GM23338 (cell line): ENCODE measurements around the gene BCR. TPM values are rescaled to one million over a fixed set of nuclear protein-coding genes. Genes with fewer than 3 reads are reported as not detected.

ENCODE experiments used
- ATAC-seq: fragments of 200-7000 bp; cut with Tn5 transposase; 3 replicates; pipeline ENCODE4 v1.9.1; 2020
- DNase-seq: peaks from one replicate; pipeline ENCODE4 v3.0.0-alpha.2; 2015; ENCODE audit warnings: low spot score
- H2AFZ ChIP-seq: fragments of 200-600 bp; sonication (generic); 2 replicates; pipeline ENCODE4 v1.8.0; 2016; ENCODE audit warnings: antibody characterized with exemption, mild to moderate bottlenecking, moderate library complexity
- H3F3A ChIP-seq: fragments of 200-600 bp; sonication (generic); replicated peaks from 2 replicates; pipeline ENCODE4 v1.8.0; 2017; ENCODE audit warnings: antibody characterized with exemption, mixed run types, low read depth
- H3K27ac ChIP-seq: fragments of 200-600 bp; sonication (generic); 2 replicates; pipeline ENCODE4 v1.6.1; 2016; ENCODE audit warnings: low read depth
- H3K27me3 ChIP-seq: fragments of 200-600 bp; sonication (generic); 2 replicates; pipeline ENCODE4 v1.8.0; 2016; ENCODE audit warnings: mild to moderate bottlenecking, mixed run types, moderate library complexity; ENCODE audit not compliant: insufficient read depth
- H3K36me3 ChIP-seq: fragments of 200-600 bp; sonication (generic); 2 replicates; pipeline ENCODE4 v1.8.0; 2016; ENCODE audit warnings: mild to moderate bottlenecking; ENCODE audit not compliant: insufficient read depth
- H3K4me1 ChIP-seq: fragments of 200-600 bp; sonication (generic); 2 replicates; pipeline ENCODE4 v1.8.0; 2016; ENCODE audit warnings: mild to moderate bottlenecking, moderate library complexity; ENCODE audit not compliant: insufficient read depth
- H3K4me2 ChIP-seq: fragments of 200-600 bp; sonication (generic); 2 replicates; pipeline ENCODE4 v1.7.1; 2017; ENCODE audit warnings: mixed run types
- H3K4me3 ChIP-seq: fragments of 200-600 bp; sonication (generic); 2 replicates; pipeline ENCODE4 v1.6.1; 2016; ENCODE audit warnings: mixed run types
- H3K79me2 ChIP-seq: fragments of 200-600 bp; sonication (generic); replicated peaks from 2 replicates; pipeline ENCODE4 v1.8.0; 2017; ENCODE audit warnings: mild to moderate bottlenecking; ENCODE audit not compliant: insufficient read depth
- H3K9me2 ChIP-seq: fragments of 200-600 bp; sonication (generic); 2 replicates; pipeline ENCODE4 v1.8.0; 2017; ENCODE audit not compliant: insufficient read depth
- H4K20me1 ChIP-seq: fragments of 200-600 bp; sonication (generic); replicated peaks from 2 replicates; pipeline ENCODE4 v1.8.0; 2017; ENCODE audit warnings: mild to moderate bottlenecking; ENCODE audit not compliant: insufficient read depth
- H3K27ac Mint-ChIP-seq: 2 replicates; pipeline ENCODE4 v1.8.0; 2020; ENCODE audit warnings: inconsistent platforms, mild to moderate bottlenecking, moderate library complexity, mixed read lengths
- H3K27me3 Mint-ChIP-seq: 3 replicates; pipeline ENCODE4 v1.8.0; 2022; ENCODE audit warnings: low read depth, mild to moderate bottlenecking, moderate library complexity, mixed read lengths, inconsistent platforms; ENCODE audit not compliant: insufficient read depth, poor library complexity
- H3K36me3 Mint-ChIP-seq: 3 replicates; pipeline ENCODE4 v1.8.0; 2021; ENCODE audit warnings: low read depth, mild to moderate bottlenecking, inconsistent platforms, moderate library complexity, mixed read lengths
- H3K4me1 Mint-ChIP-seq: 3 replicates; pipeline ENCODE4 v1.8.0; 2020; ENCODE audit warnings: mild to moderate bottlenecking, inconsistent platforms, mixed read lengths
- H3K4me3 Mint-ChIP-seq: 3 replicates; pipeline ENCODE4 v1.8.0; 2021; ENCODE audit warnings: moderate library complexity, mild to moderate bottlenecking, inconsistent platforms, mixed read lengths
- H3K9me3 Mint-ChIP-seq: 3 replicates; pipeline ENCODE4 v1.8.0; 2020; ENCODE audit warnings: moderate library complexity, mild to moderate bottlenecking, inconsistent platforms, mixed read lengths
- CREB1 ChIP-seq: fragments of 250-450 bp; sonication (Bioruptor Pico); IDR thresholded peaks from 2 replicates; pipeline ENCODE4 v1.5.0; 2020; ENCODE audit warnings: low read depth, mild to moderate bottlenecking, moderate library complexity
- EZH2phosphoT487 ChIP-seq: fragments of 200-600 bp; sonication (generic); IDR thresholded peaks from one replicate; pipeline ENCODE4 v1.8.1; 2018; ENCODE audit warnings: antibody characterized with exemption; ENCODE audit not compliant: unreplicated experiment
- JUNB ChIP-seq: IDR thresholded peaks from one replicate; pipeline ENCODE4 v1.6.1; 2016; ENCODE audit warnings: antibody characterized with exemption; ENCODE audit not compliant: unreplicated experiment
- NANOG ChIP-seq: IDR thresholded peaks from 2 replicates; pipeline ENCODE4 v1.6.1; 2016; ENCODE audit warnings: antibody characterized with exemption, borderline replicate concordance
- STAT1 ChIP-seq: IDR thresholded peaks from one replicate; pipeline ENCODE4 v1.6.1; 2016; ENCODE audit warnings: antibody characterized with exemption; ENCODE audit not compliant: unreplicated experiment
- ZNF114 ChIP-seq: fragments of 250-450 bp; sonication (Bioruptor Pico); IDR thresholded peaks from 2 replicates; pipeline ENCODE4 v1.5.0; 2020; ENCODE audit warnings: mild to moderate bottlenecking, moderate library complexity
- ZNF331 ChIP-seq: fragments of 250-450 bp; sonication (Bioruptor Pico); IDR thresholded peaks from 2 replicates; pipeline ENCODE4 v1.5.0; 2020; ENCODE audit warnings: low read depth, mild to moderate bottlenecking, moderate library complexity
- polyA plus RNA-seq: library from polyadenylated mRNA; unstranded; fragments of >200 nt; fragmentation: Nextera tagmentation; extraction: Ambion mirVana; gene quantifications from 2 replicates; pipeline ENCODE4 v1.2.1, GENCODE V29; 2016
- total RNA-seq: library from RNA; depleted of rRNA; stranded (reverse); fragments of >200 nt; shearing (Covaris generic); gene quantifications from 2 replicates; pipeline ENCODE4 v1.2.3, GENCODE V29; 2014
- TF ChIP-seq, protein P1 (sequence below): fragments of 250-450 bp; sonication (Bioruptor Pico); IDR thresholded peaks from 2 replicates; pipeline ENCODE4 v1.5.0; 2020; ENCODE audit warnings: mild to moderate bottlenecking, moderate library complexity
- TF ChIP-seq, protein P2 (sequence below): IDR thresholded peaks from 2 replicates; pipeline ENCODE4 v1.6.1; 2016; ENCODE audit warnings: antibody characterized with exemption
- TF ChIP-seq, protein P3 (sequence below): IDR thresholded peaks from one replicate; pipeline ENCODE4 v1.6.1; 2018; ENCODE audit warnings: antibody characterized with exemption; ENCODE audit not compliant: unreplicated experiment

BCR gene
- total and polyA plus RNA-seq, 2 experiments from 2014 or later = 17.7 to 121 TPM

DNA sequence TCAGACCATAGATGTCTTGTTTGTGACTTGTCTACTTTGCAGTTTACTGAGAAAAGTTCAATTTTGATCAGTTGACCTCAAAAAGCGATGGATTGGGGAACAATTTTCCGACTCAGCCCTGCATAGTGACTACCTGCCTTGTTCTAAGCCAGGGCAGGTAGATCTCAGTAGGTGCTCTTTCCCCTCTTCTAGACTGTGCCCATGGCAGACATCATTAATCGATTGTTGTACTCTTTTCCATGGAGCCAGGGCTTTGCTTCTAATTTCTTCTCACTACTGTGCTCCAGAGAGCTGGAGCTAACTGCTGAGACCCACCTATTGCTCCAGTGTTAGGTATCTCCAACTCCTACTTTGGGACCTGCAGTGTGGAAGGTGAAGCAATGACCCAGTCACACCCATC, 25.2 kb upstream of the BCR start:
- Histone ChIP-seq H3K4me2 (no peak overlapping the region), H3K79me2 (no peaks in the 10 kb centered on the region), H3K36me3 (no peaks in the 10 kb centered on the region), H3K4me3 (no peak overlapping the region), H3F3A (no peaks in the 10 kb centered on the region), H3K4me1 (peaks cover 6% of the 10 kb centered on the region), H2AFZ (no peak overlapping the region), H3K27ac (no peak overlapping the region), H3K27me3 (no peaks in the 10 kb centered on the region), H4K20me1 (no peaks in the 10 kb centered on the region), H3K9me2 (no peaks in the 10 kb centered on the region)
- H3K9me3 Mint-ChIP-seq = no peaks in the 10 kb centered on the region; the same call in 2 of the 3 replicates
- H3K36me3 Mint-ChIP-seq = no peaks in the 10 kb centered on the region
- no peak for ATAC-seq
- no peak for DNase-seq
- TF ChIP-seq STAT1 (no peak), ZNF114 (no peak), CREB1 (CRISPR knock-in tag) (no peak), ZNF331 (no peak), NANOG (no peak), EZH2phosphoT487 (no peak), JUNB (no peak)
- TF ChIP-seq, protein P1, sequence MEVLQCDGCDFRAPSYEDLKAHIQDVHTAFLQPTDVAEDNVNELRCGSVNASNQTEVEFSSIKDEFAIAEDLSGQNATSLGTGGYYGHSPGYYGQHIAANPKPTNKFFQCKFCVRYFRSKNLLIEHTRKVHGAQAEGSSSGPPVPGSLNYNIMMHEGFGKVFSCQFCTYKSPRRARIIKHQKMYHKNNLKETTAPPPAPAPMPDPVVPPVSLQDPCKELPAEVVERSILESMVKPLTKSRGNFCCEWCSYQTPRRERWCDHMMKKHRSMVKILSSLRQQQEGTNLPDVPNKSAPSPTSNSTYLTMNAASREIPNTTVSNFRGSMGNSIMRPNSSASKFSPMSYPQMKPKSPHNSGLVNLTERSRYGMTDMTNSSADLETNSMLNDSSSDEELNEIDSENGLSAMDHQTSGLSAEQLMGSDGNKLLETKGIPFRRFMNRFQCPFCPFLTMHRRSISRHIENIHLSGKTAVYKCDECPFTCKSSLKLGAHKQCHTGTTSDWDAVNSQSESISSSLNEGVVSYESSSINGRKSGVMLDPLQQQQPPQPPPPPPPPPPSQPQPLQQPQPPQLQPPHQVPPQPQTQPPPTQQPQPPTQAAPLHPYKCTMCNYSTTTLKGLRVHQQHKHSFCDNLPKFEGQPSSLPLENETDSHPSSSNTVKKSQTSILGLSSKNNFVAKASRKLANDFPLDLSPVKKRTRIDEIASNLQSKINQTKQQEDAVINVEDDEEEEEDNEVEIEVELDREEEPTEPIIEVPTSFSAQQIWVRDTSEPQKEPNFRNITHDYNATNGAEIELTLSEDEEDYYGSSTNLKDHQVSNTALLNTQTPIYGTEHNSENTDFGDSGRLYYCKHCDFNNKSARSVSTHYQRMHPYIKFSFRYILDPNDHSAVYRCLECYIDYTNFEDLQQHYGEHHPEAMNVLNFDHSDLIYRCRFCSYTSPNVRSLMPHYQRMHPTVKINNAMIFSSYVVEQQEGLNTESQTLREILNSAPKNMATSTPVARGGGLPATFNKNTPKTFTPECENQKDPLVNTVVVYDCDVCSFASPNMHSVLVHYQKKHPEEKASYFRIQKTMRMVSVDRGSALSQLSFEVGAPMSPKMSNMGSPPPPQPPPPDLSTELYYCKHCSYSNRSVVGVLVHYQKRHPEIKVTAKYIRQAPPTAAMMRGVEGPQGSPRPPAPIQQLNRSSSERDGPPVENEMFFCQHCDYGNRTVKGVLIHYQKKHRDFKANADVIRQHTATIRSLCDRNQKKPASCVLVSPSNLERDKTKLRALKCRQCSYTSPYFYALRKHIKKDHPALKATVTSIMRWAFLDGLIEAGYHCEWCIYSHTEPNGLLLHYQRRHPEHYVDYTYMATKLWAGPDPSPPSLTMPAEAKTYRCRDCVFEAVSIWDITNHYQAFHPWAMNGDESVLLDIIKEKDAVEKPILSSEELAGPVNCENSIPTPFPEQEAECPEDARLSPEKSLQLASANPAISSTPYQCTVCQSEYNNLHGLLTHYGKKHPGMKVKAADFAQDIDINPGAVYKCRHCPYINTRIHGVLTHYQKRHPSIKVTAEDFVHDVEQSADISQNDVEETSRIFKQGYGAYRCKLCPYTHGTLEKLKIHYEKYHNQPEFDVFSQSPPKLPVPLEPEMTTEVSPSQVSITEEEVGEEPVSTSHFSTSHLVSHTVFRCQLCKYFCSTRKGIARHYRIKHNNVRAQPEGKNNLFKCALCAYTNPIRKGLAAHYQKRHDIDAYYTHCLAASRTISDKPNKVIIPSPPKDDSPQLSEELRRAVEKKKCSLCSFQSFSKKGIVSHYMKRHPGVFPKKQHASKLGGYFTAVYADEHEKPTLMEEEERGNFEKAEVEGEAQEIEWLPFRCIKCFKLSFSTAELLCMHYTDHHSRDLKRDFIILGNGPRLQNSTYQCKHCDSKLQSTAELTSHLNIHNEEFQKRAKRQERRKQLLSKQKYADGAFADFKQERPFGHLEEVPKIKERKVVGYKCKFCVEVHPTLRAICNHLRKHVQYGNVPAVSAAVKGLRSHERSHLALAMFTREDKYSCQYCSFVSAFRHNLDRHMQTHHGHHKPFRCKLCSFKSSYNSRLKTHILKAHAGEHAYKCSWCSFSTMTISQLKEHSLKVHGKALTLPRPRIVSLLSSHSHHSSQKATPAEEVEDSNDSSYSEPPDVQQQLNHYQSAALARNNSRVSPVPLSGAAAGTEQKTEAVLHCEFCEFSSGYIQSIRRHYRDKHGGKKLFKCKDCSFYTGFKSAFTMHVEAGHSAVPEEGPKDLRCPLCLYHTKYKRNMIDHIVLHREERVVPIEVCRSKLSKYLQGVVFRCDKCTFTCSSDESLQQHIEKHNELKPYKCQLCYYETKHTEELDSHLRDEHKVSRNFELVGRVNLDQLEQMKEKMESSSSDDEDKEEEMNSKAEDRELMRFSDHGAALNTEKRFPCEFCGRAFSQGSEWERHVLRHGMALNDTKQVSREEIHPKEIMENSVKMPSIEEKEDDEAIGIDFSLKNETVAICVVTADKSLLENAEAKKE (CRISPR knock-in tag) = no peak
- TF ChIP-seq, protein P2, sequence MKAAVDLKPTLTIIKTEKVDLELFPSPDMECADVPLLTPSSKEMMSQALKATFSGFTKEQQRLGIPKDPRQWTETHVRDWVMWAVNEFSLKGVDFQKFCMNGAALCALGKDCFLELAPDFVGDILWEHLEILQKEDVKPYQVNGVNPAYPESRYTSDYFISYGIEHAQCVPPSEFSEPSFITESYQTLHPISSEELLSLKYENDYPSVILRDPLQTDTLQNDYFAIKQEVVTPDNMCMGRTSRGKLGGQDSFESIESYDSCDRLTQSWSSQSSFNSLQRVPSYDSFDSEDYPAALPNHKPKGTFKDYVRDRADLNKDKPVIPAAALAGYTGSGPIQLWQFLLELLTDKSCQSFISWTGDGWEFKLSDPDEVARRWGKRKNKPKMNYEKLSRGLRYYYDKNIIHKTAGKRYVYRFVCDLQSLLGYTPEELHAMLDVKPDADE = no peak
- TF ChIP-seq, protein P3, sequence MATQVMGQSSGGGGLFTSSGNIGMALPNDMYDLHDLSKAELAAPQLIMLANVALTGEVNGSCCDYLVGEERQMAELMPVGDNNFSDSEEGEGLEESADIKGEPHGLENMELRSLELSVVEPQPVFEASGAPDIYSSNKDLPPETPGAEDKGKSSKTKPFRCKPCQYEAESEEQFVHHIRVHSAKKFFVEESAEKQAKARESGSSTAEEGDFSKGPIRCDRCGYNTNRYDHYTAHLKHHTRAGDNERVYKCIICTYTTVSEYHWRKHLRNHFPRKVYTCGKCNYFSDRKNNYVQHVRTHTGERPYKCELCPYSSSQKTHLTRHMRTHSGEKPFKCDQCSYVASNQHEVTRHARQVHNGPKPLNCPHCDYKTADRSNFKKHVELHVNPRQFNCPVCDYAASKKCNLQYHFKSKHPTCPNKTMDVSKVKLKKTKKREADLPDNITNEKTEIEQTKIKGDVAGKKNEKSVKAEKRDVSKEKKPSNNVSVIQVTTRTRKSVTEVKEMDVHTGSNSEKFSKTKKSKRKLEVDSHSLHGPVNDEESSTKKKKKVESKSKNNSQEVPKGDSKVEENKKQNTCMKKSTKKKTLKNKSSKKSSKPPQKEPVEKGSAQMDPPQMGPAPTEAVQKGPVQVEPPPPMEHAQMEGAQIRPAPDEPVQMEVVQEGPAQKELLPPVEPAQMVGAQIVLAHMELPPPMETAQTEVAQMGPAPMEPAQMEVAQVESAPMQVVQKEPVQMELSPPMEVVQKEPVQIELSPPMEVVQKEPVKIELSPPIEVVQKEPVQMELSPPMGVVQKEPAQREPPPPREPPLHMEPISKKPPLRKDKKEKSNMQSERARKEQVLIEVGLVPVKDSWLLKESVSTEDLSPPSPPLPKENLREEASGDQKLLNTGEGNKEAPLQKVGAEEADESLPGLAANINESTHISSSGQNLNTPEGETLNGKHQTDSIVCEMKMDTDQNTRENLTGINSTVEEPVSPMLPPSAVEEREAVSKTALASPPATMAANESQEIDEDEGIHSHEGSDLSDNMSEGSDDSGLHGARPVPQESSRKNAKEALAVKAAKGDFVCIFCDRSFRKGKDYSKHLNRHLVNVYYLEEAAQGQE = no peak
- no peak overlapping the region for H3K27ac Mint-ChIP-seq
- peaks cover 26% of the 10 kb centered on the region for H3K27me3 Mint-ChIP-seq
- H3K4me3 Mint-ChIP-seq = no peak overlapping the region; the same call in 2 of the 3 replicates
- peaks cover 39% of the 10 kb centered on the region for H3K4me1 Mint-ChIP-seq
